Inflammatory macrophage (primary cell): ENCODE results near the gene FBXW5.

Experiments
- DNase-seq, 2 donors: peaks; one replicate each; pipeline ENCODE4 v3.0.0-alpha.2; 2020 to 2022

The FBXW5 gene

GRCh38 chr9:136931611-136932130 lies 12.9 kb downstream of the FBXW5 start:
- no peak for DNase-seq

DNA sequence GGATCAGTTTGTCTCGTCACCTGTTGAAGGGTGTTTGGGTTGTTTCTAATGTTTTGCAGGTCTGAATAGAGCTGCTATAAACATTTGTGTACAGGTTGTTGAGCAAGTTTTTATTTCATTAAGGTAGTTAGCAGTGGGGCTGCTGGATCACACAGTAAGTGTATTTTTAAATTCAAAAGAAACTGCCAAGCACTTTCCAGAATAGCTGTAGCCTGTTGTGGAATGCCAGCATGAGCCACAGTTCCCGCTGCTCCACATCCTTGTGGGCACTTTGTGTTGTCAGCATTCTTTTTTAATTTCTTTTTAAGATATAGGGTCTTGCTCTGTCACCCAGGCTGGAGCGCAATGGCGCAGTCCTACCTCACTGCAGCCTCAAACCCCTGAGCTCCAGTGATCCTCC lies 14.5 kb downstream of the FBXW5 start:
- DNase-seq, result no peak

GRCh38 chr9:136928591-136928990 lies 15.9 kb downstream of the FBXW5 start:
- DNase-seq, result peak; percentile 83 to 96

- DNase-seq, result peak in 1 of 2 donors; percentile 60
Measured at GRCh38 chr9:136927343-136928271, 16.9 kb downstream of the FBXW5 start.

DNA sequence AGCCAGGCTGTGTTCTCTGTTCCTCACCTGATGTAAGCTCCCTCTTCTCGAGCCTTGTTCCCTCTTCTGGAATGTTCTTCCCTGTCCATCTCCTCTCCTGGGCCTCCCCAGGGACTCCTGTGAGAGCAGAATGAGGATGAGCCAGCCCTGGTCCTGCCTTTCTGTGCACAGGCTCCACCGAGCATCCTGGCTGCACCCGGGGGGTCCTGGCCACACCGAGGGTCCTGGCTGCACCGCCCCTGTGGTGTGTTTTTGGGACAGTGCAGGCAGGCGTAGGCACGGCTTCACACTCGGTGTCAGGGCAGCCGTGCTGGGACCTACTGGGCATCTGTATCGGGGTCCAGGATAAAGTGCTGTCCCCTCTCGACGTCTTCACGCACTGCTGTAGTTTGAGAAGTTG lies 17.8 kb downstream of the FBXW5 start:
- DNase-seq, result no peak

DNA sequence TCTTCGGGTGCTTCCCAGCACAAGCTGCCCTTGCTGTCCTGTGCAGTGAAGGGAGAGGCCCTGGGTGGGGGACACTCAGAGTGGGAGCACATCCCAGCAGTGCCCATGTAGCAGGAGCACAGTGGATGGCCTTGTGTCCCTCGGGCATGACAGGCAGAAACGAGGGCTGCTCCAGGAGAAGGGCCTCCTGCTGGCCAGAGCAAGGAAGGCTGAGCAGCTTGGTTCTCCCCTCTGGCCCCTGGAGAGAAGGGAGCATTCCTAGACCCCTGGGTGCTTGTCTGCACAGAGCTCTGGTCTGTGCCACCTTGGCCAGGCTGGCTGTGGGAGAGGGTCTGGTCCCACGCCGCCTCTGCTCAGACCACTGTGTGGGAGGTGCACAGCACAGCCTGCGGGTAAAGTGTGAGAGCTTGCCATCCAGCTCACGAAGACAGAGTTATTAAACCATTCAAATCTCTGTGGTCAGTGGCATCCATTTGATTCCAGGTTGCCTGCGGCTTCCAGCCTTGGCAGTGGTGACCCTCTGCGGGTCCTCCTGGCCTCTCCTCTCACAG lies 18.3 kb downstream of the FBXW5 start:
- DNase-seq, result no peak

DNA sequence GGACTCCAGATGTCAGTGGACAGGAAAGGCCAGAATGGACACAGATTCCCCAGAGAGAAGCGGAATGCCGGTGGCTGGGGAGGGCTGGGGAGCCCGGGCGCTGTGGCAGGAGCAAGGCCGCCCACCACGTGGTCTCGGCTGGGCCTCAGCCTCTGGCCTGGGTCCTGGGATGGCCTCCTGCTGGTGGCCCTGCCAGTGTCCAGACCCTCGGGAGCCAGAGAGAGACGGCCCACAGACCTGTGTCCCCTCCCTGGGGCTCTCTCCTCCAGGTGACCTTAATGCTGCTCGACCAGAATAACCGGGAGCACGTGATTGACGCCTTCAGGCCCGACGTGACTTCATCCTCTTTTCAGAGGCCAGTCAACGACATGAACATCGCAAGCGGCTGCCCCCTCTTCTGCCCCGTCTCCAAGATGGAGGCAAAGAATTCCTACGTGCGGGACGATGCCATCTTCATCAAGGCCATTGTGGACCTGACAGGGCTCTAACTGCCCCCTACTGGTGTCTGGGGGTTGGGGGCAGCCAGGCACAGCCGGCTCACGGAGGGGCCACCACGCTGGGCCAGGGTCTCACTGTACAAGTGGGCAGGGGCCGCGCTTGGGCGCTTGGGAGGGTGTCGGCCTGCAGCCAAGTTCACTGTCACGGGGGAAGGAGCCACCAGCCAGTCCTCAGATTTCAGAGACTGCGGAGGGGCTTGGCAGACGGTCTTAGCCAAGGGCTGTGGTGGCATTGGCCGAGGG lies 19.0 kb downstream of the FBXW5 start:
- DNase-seq, result no peak

DNA sequence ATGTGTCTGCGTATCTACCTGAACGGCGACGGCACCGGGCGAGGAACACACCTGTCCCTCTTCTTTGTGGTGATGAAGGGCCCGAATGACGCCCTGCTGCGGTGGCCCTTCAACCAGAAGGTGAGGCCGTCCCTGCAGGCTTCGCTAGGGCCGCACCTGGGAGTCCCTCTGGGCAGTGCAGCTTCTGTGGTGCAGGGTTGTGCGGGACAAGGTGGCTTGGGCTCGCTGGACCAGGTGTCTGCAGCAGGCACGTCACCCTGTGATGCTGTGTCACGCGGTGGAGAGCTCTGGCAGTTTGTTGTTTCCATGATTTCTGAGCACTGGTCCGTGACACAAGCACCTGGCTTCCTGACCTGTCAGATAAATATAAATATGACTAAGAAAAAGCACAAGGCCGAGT lies 20.7 kb downstream of the FBXW5 start:
- no peak for DNase-seq

GRCh38 chr9:136922540-136922939 lies 22.0 kb downstream of the FBXW5 start:
- DNase-seq, result no peak

DNA sequence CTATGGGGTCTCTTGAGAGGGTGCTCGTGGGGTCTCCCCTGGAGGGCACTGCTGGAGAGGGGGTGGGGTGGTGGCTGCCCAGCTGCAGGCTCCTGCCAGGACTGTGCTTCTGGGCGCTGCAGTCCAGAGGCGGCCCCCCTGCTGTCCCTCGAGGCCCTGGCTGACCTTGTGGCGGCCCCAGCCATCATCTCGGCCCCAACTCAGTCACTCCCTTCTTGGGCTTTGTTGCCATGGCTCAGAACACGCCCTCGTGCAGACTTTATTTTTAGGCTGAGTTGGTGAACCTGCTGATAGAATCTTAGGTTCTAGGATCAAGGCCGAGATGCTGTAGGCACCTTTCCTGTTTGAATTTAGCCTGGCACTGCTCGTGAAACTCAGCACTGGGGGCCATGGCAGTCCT lies 22.8 kb downstream of the FBXW5 start:
- no peak for DNase-seq

DNA sequence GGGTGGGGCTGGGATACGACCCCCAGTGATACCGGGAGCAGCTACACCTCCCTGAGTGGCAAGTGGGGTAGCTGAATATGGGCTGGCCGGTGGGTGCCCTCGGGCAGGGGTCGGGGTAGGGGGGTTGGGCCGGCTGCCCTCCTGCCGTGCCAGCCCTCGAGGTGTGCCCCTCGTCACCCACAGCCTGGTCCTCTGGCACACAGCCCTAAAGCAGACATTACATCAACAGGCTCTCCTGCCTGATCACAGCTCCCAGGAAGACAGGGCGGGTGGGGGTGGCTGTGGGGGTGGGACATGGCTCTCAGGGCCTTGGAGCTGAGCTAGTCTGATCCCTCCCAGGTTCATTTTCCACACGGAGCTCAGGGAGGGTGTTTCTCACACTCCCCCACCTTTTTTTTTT lies 23.2 kb downstream of the FBXW5 start:
- no peak for DNase-seq

DNA sequence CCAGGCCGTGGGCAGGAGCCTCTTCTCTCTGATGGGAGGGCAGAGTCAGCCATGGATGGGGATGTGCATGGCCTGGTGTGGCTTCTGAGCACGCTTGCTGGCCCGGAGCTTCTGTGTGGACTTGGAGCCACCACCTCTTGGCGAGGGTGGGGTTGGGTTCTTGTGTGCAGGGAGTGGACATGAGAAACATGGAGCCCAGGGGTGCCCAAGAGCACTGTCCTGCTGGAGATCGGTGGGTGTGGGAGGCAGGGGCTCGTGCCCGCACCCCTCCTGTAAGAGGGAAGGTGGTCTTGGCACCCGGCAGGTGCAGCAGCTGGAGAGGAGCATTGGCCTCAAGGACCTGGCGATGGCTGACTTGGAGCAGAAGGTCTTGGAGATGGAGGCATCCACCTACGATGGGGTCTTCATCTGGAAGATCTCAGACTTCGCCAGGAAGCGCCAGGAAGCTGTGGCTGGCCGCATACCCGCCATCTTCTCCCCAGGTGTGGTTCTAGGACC lies 23.8 kb downstream of the FBXW5 start:
- no peak for DNase-seq

DNA sequence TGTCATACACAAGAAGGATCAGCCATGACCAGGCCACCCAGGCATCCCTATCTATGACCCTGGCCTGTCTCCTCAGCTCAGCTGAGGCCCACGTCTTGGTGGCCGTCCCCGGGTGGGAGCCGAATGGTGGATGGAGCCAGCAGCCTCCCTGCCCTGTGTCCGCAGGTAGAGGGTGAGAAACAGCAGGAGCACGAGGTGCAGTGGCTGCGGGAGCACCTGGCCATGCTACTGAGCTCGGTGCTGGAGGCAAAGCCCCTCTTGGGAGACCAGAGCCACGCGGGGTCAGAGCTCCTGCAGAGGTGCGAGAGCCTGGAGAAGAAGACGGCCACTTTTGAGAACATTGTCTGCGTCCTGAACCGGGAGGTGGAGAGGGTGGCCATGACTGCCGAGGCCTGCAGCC lies 24.5 kb downstream of the FBXW5 start:
- DNase-seq, result no peak

GRCh38 chr9:136917902-136918301 lies 26.6 kb downstream of the FBXW5 start:
- DNase-seq, result no peak

GRCh38 chr9:136916330-136917184 lies 28.0 kb downstream of the FBXW5 start:
- no peak for DNase-seq

- DNase-seq, result no peak
Measured at GRCh38 chr9:136915632-136916329, 28.8 kb downstream of the FBXW5 start.

- no peak for DNase-seq
Measured at GRCh38 chr9:136913701-136914438, 30.7 kb downstream of the FBXW5 start.

- no peak for DNase-seq
Measured at GRCh38 chr9:136910901-136911245, 33.7 kb downstream of the FBXW5 start.

DNA sequence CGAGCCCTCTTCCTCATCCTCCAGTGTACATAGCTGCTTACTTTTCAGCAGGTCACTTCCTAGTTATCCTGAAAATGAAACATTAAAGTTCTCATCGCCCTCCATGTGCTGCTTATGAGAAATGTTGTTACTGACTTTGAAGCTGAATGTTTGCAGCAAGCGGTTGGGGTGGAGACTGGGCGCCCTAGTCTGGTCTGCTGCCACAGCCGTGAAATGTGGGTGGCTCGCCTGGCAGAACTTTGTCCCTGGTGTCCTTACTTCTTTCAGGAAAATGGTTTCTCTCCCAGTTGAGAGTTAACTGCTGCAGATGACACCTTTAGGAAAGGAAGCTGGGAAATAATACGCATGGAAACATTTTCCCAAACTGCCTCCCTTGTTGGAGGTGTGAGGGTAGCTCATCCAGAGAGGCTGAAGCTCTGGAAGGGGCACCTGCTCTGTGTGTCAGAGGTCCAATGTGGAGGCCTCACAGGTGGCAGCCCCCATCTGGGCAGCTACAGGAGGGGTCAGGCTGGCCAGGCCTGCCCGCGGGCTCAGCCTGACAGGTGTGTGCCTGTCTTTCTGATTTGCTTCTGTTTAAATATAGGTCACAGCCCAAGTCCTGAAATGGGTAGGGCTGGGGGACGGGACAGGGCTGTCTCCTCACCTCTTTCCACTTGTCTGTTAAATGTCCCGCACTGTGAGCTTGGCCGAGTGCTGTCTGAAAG lies 34.2 kb downstream of the FBXW5 start:
- DNase-seq, result no peak
